GM21526 (cell line): Measurements from ENCODE around the gene SKI.
"Not testable (repeated sequence)": the region's sequence is repeated elsewhere in the genome, so short reads cannot be mapped to it uniquely, and the experiment has no call there.

Experiments
- ATAC-seq: cut with Tn5 transposase; IDR thresholded peaks from one replicate; pipeline ENCODE4 v1.9.1; 2021; ENCODE audit warnings: moderate library complexity; ENCODE audit not compliant: unreplicated experiment, low FRiP score

SKI gene

GRCh38 chr1:2315674-2316450 is 87.7 kb downstream of the SKI start:
- no peak for ATAC-seq

- no peak for ATAC-seq
Observed at GRCh38 chr1:2316451-2316961, 88.4 kb downstream of the SKI start.

- ATAC-seq, result no peak
Observed at GRCh38 chr1:2317230-2318065, 89.3 kb downstream of the SKI start.

- ATAC-seq, result no peak
Observed at GRCh38 chr1:2318314-2319278, 90.5 kb downstream of the SKI start.

- ATAC-seq, result no peak
Observed at GRCh38 chr1:2319291-2319690, 91.2 kb downstream of the SKI start.

GRCh38 chr1:2320006-2320405 is 91.9 kb downstream of the SKI start:
- no peak for ATAC-seq

- no peak for ATAC-seq
Observed at GRCh38 chr1:2320760-2321667, 92.9 kb downstream of the SKI start.

GRCh38 chr1:2322065-2322571 is 94.0 kb downstream of the SKI start:
- ATAC-seq, result no peak

- no peak for ATAC-seq
Observed at GRCh38 chr1:2322581-2323211, 94.6 kb downstream of the SKI start.

- ATAC-seq, result no peak
Observed at GRCh38 chr1:2323451-2323974, 95.4 kb downstream of the SKI start.

- ATAC-seq, result no peak
Observed at GRCh38 chr1:2324553-2325366, 96.6 kb downstream of the SKI start.

GRCh38 chr1:2326524-2326923 is 98.4 kb downstream of the SKI start:
- ATAC-seq, result no peak

GRCh38 chr1:2327162-2327561 is 99.0 kb downstream of the SKI start:
- not testable (repeated sequence) for ATAC-seq

- ATAC-seq, result no peak
Observed at GRCh38 chr1:2327841-2328240, 99.7 kb downstream of the SKI start.

- ATAC-seq, result no peak
Observed at GRCh38 chr1:2328676-2329455, 100.7 kb downstream of the SKI start.

- no peak for ATAC-seq
Observed at GRCh38 chr1:2330035-2330434, 101.9 kb downstream of the SKI start.
